ENCODE measurements around the gene SEMA5B.
A peak's percentile ranks its signal among the peaks of the same experiment; 100 is the strongest.

SEMA5B gene

DNA sequence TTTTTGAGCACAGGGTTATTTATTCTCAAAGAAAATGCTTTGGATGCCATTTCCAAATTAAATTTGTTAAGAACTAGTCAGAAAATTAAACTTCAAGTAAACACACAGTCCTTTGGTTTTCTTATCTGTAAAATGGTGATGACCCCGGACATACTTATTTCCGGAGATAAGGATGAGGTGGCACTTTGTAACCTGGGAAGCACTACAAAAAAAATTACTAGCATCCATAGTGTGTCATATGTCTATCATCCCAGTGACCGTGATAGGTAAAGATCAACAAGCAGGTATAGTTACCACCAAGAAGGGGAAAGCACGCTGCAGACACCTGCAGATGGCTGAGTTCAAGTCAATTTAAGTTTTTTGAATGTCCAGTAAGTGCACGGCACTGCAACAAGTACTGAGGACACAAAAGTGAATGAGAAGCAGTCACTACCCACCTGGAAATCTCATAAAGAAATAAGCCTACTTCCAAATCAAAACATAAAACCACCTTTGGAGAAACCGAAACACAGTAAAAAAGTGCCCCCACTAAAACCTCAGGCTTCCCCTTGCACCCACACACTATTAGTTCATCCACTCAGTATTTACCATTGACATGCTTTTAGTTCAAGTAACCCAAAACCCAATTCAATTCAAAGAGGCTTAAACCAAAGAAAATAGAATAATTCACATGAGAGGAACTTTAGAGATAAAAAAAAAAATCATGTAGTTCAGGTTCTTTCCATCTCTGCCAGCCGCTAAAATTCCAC, 24.6 kb downstream of the SEMA5B start:
- Histone ChIP-seq H3K9me3 (ENCODE audit: control insufficient read depth, insufficient read depth, low read depth, low read length) (no peaks in the 10 kb centered on the region), H3K27ac (ENCODE audit: extremely low read depth, low read depth, low read length) (no peak overlapping the region), H3K4me3 (ENCODE audit: low read depth, low read length) (no peak overlapping the region), H3K36me3 (ENCODE audit: control insufficient read depth in 2 of 2, insufficient read depth in 1 of 2, low read length in 2 of 2) (no peaks in the 10 kb centered on the region), H3K4me1 (ENCODE audit: control insufficient read depth, insufficient read depth, low read length) (peaks cover 2% of the 10 kb centered on the region; the same call in 1 of the 2 replicates)
- no peak for TF ChIP-seq ZNF223 (tag by site-specific recombination; IDR thresholded peaks at IDR 0.05)
- TF ChIP-seq ZFHX2 (tag by site-specific recombination; conservative IDR thresholded peaks at IDR 0.05) = 0 out of 2 replicates have a peak, but pooled peaks have one; percentile 21
- POLR2A ChIA-PET = no interaction called here
- CTCF ChIA-PET = no interaction called here

DNA sequence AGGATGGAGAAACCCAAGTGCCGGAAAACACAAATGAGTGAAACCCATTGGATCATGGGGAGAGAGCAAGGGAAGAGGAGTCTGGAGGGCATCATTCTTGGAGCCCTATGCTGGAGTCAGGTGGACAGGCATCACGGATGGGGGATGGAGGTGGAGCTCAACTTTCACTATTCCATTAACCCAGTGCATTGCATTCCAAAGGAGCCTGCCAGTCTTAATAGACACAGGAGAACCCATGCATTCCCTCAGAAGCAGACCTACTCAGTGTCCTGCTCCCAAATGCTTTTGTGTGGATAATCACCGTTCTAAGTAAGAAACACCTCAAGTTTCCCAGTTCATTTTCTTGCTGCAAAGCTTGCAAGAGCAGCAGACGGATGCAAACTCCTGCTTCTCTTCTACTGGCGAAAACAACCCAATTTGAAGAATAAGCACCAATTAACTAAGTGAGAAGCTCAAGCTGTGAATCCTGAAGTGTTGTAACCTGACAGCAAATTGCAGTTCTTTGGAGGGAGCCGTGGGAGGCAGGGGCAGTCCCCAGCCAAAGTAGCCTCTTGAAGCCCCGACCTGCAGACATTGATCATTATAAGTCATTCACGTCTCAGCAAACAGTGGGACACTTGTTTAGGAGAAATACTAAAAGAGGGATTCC, 25.3 kb downstream of the SEMA5B start:
- peaks cover 2% of the 10 kb centered on the region; the same call in 1 of the 2 replicates for H3K4me1 ChIP-seq (ENCODE audit: control insufficient read depth, insufficient read depth, low read length)
- ChIA-PET POLR2A (no interaction called here), CTCF (no interaction called here)
- no peak overlapping the region for H3K27ac ChIP-seq (ENCODE audit: extremely low read depth, low read depth, low read length)
- no peaks in the 10 kb centered on the region for H3K36me3 ChIP-seq (ENCODE audit: control insufficient read depth in 2 of 2, insufficient read depth in 1 of 2, low read length in 2 of 2)
- no peaks in the 10 kb centered on the region for H3K9me3 ChIP-seq (ENCODE audit: control insufficient read depth, insufficient read depth, low read depth, low read length)
- TF ChIP-seq ZNF596 (tag by site-specific recombination; IDR thresholded peaks at IDR 0.05) (no peak), ZNF138 (tag by site-specific recombination; IDR thresholded peaks at IDR 0.05; ENCODE audit: borderline replicate concordance) (no peak), ZNF776 (tag by site-specific recombination; IDR thresholded peaks at IDR 0.05; ENCODE audit: borderline replicate concordance) (no peak), MEIS1 (CRISPR knock-in tag; IDR thresholded peaks at IDR 0.05; ENCODE audit: borderline replicate concordance) (no peak), ZNF23 (tag by site-specific recombination; IDR thresholded peaks at IDR 0.05; ENCODE audit: borderline replicate concordance) (no peak), ZNF555 (tag by site-specific recombination; conservative IDR thresholded peaks at IDR 0.05) (no peak), ZNF121 (tag by site-specific recombination; IDR thresholded peaks at IDR 0.05) (no peak), GLI4 (tag by site-specific recombination; IDR thresholded peaks at IDR 0.05) (no peak)
- TF ChIP-seq, protein P1, sequence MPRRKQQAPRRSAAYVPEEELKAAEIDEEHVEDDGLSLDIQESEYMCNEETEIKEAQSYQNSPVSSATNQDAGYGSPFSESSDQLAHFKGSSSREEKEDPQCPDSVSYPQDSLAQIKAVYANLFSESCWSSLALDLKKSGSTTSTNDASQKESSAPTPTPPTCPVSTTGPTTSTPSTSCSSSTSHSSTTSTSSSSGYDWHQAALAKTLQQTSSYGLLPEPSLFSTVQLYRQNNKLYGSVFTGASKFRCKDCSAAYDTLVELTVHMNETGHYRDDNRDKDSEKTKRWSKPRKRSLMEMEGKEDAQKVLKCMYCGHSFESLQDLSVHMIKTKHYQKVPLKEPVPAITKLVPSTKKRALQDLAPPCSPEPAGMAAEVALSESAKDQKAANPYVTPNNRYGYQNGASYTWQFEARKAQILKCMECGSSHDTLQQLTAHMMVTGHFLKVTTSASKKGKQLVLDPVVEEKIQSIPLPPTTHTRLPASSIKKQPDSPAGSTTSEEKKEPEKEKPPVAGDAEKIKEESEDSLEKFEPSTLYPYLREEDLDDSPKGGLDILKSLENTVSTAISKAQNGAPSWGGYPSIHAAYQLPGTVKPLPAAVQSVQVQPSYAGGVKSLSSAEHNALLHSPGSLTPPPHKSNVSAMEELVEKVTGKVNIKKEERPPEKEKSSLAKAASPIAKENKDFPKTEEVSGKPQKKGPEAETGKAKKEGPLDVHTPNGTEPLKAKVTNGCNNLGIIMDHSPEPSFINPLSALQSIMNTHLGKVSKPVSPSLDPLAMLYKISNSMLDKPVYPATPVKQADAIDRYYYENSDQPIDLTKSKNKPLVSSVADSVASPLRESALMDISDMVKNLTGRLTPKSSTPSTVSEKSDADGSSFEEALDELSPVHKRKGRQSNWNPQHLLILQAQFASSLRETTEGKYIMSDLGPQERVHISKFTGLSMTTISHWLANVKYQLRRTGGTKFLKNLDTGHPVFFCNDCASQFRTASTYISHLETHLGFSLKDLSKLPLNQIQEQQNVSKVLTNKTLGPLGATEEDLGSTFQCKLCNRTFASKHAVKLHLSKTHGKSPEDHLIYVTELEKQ (tag by site-specific recombination; IDR thresholded peaks at IDR 0.05; ENCODE audit: borderline replicate concordance) = no peak
- TF ChIP-seq, protein P2, sequence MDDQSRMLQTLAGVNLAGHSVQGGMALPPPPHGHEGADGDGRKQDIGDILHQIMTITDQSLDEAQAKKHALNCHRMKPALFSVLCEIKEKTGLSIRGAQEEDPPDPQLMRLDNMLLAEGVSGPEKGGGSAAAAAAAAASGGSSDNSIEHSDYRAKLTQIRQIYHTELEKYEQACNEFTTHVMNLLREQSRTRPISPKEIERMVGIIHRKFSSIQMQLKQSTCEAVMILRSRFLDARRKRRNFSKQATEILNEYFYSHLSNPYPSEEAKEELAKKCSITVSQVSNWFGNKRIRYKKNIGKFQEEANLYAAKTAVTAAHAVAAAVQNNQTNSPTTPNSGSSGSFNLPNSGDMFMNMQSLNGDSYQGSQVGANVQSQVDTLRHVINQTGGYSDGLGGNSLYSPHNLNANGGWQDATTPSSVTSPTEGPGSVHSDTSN (CRISPR knock-in tag; IDR thresholded peaks at IDR 0.05) = no peak
- no peak overlapping the region for H3K4me3 ChIP-seq (ENCODE audit: low read depth, low read length)

DNA sequence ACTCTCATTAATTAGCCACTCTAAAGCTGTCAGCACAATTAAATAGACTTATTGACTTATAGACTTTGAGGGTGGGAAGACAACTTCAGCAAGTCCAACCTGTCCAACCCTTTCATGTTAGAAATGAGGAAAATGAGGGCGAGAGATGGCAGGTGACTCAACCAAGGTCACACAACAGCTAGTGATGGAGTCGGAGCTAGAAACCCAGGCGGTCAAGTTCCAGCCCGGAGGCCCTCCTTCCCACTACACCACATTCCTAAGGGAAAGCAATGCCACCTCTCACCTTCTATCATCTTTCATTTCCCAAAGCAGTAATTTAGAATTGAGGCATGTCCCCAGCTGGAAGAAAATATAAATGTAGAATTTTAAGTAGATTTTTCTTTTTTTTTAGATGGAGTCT, 28.7 kb downstream of the SEMA5B start:
- POLR2A ChIA-PET = no interaction called here
- no peaks in the 10 kb centered on the region for H3K36me3 ChIP-seq (ENCODE audit: control insufficient read depth in 2 of 2, insufficient read depth in 1 of 2, low read length in 2 of 2)
- CTCF ChIA-PET = no interaction called here
- H3K4me3 ChIP-seq (ENCODE audit: low read depth, low read length) = no peak overlapping the region
- H3K4me1 ChIP-seq (ENCODE audit: control insufficient read depth, insufficient read depth, low read length) = no peaks in the 10 kb centered on the region
- H3K9me3 ChIP-seq (ENCODE audit: control insufficient read depth, insufficient read depth, low read depth, low read length) = no peaks in the 10 kb centered on the region
- no peak overlapping the region for H3K27ac ChIP-seq (ENCODE audit: extremely low read depth, low read depth, low read length)
- TF ChIP-seq ZNF768 (tag by site-specific recombination; IDR thresholded peaks at IDR 0.05) = no peak
- no peak for TF ChIP-seq TCF7L2 (IDR thresholded peaks at IDR 0.05; ENCODE audit: borderline replicate concordance, low read depth, low read length)
- TF ChIP-seq ZNF677 (tag by site-specific recombination; IDR thresholded peaks at IDR 0.05) = no peak
- TF ChIP-seq ZNF529 (tag by site-specific recombination; IDR thresholded peaks at IDR 0.05; ENCODE audit: insufficient replicate concordance) = no peak
- no peak for TF ChIP-seq ZBTB17 (tag by site-specific recombination; IDR thresholded peaks at IDR 0.05)
- no peak for TF ChIP-seq ZNF223 (tag by site-specific recombination; IDR thresholded peaks at IDR 0.05)
- TF ChIP-seq ZNF214 (tag by site-specific recombination; IDR thresholded peaks at IDR 0.05; ENCODE audit: borderline replicate concordance) = no peak
- TF ChIP-seq, protein P3, sequence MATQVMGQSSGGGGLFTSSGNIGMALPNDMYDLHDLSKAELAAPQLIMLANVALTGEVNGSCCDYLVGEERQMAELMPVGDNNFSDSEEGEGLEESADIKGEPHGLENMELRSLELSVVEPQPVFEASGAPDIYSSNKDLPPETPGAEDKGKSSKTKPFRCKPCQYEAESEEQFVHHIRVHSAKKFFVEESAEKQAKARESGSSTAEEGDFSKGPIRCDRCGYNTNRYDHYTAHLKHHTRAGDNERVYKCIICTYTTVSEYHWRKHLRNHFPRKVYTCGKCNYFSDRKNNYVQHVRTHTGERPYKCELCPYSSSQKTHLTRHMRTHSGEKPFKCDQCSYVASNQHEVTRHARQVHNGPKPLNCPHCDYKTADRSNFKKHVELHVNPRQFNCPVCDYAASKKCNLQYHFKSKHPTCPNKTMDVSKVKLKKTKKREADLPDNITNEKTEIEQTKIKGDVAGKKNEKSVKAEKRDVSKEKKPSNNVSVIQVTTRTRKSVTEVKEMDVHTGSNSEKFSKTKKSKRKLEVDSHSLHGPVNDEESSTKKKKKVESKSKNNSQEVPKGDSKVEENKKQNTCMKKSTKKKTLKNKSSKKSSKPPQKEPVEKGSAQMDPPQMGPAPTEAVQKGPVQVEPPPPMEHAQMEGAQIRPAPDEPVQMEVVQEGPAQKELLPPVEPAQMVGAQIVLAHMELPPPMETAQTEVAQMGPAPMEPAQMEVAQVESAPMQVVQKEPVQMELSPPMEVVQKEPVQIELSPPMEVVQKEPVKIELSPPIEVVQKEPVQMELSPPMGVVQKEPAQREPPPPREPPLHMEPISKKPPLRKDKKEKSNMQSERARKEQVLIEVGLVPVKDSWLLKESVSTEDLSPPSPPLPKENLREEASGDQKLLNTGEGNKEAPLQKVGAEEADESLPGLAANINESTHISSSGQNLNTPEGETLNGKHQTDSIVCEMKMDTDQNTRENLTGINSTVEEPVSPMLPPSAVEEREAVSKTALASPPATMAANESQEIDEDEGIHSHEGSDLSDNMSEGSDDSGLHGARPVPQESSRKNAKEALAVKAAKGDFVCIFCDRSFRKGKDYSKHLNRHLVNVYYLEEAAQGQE (tag by site-specific recombination; IDR thresholded peaks at IDR 0.05) = no peak
- TF ChIP-seq, protein P4, sequence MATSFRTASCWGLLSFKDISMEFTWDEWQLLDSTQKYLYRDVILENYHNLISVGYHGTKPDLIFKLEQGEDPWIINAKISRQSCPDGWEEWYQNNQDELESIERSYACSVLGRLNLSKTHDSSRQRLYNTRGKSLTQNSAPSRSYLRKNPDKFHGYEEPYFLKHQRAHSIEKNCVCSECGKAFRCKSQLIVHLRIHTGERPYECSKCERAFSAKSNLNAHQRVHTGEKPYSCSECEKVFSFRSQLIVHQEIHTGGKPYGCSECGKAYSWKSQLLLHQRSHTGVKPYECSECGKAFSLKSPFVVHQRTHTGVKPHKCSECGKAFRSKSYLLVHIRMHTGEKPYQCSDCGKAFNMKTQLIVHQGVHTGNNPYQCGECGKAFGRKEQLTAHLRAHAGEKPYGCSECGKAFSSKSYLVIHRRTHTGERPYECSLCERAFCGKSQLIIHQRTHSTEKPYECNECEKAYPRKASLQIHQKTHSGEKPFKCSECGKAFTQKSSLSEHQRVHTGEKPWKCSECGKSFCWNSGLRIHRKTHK (tag by site-specific recombination; IDR thresholded peaks at IDR 0.05) = no peak

Measured in HEK293 (cell line).